HK-2 (cell line): Measurements from ENCODE around the gene OXCT1.
"Not testable (repeated sequence)": the region's sequence is repeated elsewhere in the genome, so short reads cannot be mapped to it uniquely, and the experiment has no call there.

Source experiments
- DNase-seq: peaks from one replicate; pipeline ENCODE4 v3.0.0-alpha.2; 2018; ENCODE audit not compliant: unreplicated experiment

Gene OXCT1

GRCh38 chr5:41773799-41774198 is 96.4 kb downstream of the OXCT1 start:
- no peak for DNase-seq

DNA sequence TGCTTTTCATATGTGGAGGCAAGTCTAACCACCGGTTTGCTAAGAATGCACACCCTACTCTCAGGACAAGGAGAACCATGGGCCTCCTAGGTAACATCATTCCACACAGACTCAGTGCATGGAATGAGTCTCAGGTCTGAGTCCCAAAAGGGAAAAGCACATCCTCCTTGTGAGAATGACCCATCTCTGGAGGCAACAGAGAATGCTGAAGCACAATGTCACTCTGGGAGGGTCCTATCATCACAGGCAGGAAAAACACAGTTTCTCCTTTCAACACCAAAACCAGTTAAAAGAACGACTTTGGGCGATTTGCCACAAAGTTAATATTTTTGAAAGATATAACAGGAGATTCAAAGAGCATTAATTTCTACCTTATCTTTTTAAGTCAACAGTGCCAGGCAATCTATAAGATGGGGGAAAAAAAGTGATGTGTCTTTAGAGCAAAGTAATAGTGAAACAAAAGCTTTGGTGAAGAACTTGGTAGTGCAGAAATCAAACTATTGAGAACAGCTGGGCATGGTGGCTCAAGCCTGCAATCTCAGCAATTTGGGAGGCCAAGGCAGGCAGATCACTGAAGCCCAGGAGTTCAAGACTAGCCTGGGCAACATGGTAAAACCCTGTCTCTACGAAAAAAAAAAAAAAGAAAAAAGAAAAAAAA is 97.3 kb downstream of the OXCT1 start:
- DNase-seq: no peak

DNA sequence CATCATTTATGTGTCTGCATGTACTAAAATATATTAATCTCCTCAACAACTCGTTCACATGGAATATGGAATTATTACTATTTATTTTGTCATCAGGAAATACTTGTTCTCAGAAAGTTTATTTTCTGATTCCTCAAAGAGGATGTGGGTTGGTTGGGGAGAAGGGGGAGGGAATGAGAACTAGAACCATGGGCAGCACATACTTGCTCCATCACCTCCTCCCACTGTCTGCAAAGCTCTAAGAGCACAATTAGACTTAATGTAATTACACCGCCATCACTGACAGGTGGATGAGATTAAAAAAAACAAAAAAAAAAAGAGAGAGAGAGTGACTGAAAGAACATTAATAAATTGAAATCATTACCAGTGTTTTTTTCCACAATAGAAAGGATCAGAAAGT is 98.2 kb downstream of the OXCT1 start:
- no peak for DNase-seq

DNA sequence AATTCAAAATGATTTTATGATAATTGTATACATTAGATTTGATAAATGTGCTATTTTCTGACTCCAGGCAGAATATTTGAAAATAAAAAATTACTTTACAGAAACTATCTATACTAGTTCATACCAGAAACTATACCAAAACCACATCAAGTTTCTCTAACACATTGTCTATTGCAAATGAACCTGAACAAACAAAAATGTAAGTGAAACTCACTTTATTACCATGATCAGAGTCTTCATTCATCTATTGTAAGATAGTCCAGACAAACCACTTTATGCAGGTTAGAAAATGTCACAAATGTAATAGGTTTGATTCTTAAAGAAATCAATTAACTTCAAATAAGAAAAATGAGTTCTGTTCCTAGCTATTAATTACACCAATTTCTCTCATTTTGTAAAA is 99.4 kb downstream of the OXCT1 start:
- DNase-seq: no peak

DNA sequence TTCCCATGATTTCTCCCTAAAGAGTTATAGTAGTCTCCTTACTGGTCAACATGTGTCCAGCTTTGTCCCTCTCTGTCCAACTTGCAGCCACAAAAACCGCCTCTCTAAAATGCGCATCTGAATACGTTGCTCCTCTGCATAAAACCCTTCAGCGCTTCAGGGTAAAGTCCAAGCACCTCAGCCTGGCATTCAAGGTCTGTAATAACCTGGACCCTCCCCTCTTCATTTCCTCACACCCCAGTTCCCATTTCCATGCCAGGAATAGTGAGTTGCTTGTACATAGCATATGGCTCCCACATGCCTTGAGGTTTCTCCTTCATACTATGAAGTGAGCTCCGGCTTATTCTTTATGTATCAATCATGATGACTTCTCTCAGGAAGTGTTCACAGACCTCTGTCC is 101.5 kb downstream of the OXCT1 start:
- no peak for DNase-seq

GRCh38 chr5:41764650-41765049 is 105.6 kb downstream of the OXCT1 start:
- no peak for DNase-seq

DNA sequence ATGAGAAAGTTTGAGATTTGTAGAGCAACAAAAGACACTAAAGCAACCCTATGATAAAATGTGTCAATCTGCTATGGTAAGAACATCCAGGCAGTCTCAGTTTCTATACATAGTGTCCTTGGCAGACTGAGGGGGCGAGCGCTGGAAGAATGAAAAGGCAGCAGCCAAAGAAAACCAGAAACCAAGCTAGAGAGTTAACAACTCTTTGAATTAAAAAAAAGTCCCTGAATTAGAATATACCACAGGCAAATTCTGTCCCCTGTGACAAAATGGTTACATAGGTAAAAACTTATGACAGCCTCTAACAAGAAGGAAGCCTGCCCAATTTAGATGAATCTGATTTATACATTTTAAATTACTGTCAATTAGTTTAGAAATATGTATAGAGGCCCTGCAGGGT is 106.7 kb downstream of the OXCT1 start:
- DNase-seq: no peak

- DNase-seq: no peak
Observed at GRCh38 chr5:41763081-41763480, 107.1 kb downstream of the OXCT1 start.

GRCh38 chr5:41762426-41762825 is 107.8 kb downstream of the OXCT1 start:
- no peak for DNase-seq

- DNase-seq: no peak
Observed at GRCh38 chr5:41761663-41762062, 108.6 kb downstream of the OXCT1 start.

GRCh38 chr5:41755705-41756104 is 114.5 kb downstream of the OXCT1 start:
- DNase-seq: no peak

- no peak for DNase-seq
Observed at GRCh38 chr5:41754857-41755256, 115.4 kb downstream of the OXCT1 start.

DNA sequence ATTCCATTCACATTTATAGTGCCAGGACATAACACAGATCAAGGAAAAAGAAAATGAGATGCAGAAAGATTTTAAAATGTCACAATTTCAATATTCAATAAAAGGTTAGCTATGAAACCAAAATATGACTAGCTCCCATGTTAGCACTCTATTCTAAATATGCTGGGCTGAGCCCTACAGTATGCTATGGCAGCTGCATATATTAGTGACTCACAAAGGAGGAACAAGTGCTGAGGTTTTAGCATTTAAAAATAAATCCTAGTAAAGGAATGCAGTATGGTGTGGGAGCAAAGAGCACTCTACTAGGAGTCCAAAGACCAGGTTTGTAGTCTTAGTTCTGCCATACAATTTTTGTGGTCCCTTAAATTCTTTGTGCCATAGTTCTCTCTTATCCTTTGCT is 118.4 kb downstream of the OXCT1 start:
- DNase-seq: no peak

GRCh38 chr5:41748631-41749030 is 121.6 kb downstream of the OXCT1 start:
- DNase-seq: no peak

- no peak for DNase-seq
Observed at GRCh38 chr5:41747708-41748107, 122.5 kb downstream of the OXCT1 start.

DNA sequence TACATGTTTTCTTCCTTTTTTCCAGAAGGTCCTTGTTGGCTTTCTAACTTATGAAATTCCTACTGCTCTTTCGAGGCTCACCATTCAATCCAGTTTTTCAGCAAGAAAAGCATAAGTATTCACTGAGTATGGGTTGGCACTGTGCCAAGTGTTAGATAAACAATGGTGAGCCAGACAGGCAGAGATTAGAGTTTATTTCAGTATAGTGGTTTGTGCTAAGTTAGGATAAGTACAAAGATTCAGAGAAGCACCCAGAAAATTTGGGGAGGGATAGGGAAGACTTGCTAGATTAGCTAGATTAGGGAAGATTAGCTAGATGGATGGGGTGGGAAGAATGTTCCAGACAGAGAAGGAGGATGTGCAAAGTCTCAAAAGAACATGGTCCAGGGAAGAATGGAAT is 122.9 kb downstream of the OXCT1 start:
- DNase-seq: no peak

DNA sequence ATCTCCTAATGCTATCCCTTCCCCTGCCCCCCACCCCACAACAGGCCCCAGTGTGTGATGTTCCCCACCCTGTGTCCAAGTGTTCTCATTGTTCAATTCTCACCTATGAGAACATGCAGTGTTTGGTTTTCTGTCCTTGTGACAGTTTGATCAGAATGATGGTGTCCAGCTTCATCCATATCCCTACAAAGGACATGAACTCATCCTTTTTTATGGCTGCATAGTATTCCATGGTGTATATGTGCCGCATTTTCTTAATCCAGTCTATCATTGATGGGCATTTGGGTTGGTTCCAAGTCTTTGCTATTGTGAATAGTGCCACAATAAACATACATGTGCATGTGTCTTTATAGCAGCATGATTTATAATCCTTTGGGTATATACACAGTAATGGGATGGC is 127.6 kb downstream of the OXCT1 start:
- not testable (repeated sequence) for DNase-seq

DNA sequence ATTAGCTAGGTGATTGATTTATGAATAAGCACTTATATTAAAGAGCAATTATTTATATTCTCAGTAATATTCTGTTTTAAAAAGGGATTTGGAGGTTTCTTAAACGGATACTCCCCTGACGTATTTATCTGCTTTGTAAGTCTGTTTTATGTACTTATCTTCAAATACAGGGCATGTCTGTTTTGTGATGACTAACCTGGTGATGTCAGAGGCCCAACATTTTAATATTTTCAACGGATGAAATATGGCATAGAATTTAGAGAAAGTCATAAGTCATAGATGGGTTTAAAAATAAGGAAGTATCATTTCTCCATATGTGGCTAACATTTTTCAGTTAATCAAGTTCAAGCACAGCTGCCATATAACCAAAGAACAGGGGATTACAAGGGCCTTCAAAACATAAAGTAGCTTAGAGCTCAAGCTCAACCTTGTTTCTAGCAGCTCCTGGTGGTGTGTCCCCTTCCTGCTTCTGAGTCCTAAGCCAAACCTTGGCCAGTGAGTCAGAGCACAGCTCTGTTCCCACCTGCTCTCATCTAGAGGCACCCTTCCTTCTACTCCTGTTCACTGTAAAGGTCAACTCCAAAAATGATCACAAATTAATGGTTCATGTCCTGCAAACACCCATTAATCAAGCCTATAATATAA is 131.4 kb downstream of the OXCT1 start:
- DNase-seq: no peak

- no peak for DNase-seq
Observed at GRCh38 chr5:41736641-41737040, 133.6 kb downstream of the OXCT1 start.

DNA sequence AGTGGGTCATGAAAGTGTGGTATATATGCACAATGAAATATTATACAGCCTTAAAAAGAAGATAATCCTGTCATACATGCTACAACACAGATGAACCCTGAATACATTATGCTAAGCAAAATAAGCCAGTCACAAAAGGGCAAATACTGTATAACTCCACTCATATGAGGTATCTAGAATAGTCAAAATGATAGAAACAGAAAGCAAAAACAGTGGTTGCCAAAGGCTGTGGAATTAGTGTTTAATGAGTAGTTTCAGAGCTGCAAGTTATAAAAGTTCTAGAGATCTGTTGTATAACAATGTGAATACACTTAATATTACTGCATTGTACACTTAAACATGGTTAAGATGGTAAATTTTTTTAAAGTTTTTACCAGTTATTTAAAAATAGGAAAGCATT is 135.0 kb downstream of the OXCT1 start:
- DNase-seq: no peak

GRCh38 chr5:41729381-41729780 is 140.8 kb downstream of the OXCT1 start:
- not testable (repeated sequence) for DNase-seq

DNA sequence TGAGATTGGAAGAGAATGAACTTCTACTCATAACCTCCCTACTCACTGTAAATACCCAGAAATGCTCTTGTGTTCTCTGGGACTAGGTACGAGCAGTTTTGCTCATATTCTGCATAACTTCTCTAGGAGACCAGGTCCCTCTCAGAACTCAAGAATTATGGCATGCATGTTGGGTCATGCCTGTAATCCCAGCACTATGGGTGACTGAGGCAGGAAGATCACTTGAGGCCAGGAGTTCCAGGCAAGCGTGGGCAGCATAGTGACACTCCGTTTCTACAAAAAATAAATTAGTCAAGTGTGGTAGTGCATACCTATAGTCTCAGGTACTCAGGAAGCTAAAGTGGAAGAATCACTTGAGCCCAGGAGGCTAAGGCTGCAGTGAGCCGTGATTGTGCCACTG is 141.9 kb downstream of the OXCT1 start:
- no peak for DNase-seq

GRCh38 chr5:41722359-41722950 is 147.8 kb downstream of the OXCT1 start:
- DNase-seq: no peak

DNA sequence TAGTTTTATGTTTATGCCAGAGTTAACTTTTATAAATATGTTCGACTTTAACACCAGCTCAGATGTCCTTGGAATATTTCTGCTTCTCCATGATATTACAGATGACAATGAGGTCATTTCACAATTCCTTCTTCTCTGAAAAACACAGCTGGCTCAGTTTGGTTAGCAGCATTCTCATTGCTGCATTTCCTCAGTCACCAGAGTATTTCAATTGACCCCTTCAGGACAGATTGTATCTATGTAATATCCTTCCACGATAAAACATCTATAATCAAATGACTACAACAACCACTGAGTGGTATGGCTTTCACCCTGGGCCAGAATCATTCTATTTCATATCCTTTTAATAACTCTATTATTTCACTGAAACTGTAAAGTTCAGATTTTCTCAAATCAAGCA is 148.7 kb downstream of the OXCT1 start:
- DNase-seq: no peak
